ENCODE results near the gene FLCN. TPM values are rescaled to one million over a fixed set of nuclear protein-coding genes. Genes with fewer than 3 reads are reported as not detected.

Gene FLCN
- total and polyA plus RNA-seq, 4 donors: 31.4 to 118 (median 80.1) TPM

DNA sequence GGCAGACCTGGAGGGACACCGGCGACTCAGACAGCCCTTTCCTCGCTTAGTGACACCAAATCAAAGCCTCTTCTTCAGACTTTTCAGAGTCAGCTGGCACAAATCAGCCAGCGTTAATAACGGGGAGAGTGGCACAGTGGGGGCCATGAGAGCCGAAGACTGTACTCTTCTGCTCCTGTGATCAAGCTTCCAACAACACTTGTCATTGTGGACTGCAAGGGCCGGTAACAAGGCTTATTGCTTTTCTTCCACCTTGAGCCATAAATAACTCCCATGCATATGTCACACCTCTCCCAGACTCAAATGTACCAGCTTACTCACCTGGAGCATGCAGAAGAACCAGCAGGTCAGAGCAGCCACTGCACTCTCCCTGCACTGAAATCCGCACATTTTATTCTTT is 12.8 kb downstream of the FLCN start:
- Histone ChIP-seq H3K27ac (ENCODE audit: low read depth in 1 of 2, low read length in 1 of 2) (no peak overlapping the region), H3K9ac (ENCODE audit: insufficient read depth in 1 of 2, low read length in 2 of 2) (no peak overlapping the region), H3K36me3 (ENCODE audit: control insufficient read depth in 4 of 4, insufficient read depth in 4 of 4, low read length in 4 of 4) (peaks cover 37 to 88% (median 49%) of the 10 kb centered on the region in 4 donors)

DNA sequence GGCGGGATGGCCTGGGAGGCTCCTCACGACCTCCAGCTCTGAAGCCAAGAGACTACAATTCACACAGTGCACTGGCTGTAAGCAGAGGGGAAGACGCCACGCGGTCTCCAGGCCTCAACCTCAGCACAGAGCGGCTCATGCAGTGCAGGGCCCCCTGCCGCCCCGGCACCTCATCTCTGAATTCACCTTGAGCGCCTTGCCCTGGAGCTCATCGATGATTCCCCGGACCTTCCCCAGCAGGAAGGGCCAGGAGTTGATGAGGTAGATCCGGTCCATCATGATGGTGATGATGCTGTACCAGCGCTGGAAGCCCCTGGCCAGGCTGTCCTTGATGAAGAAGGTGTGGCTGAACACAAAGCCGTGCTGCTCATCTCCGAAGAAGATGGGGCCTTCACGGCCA is 13.2 kb downstream of the FLCN start:
- ATAC-seq (ENCODE audit: insufficient read depth, low FRiP score) (no peak), DNase-seq (no peak)
- TF ChIP-seq, protein P1, sequence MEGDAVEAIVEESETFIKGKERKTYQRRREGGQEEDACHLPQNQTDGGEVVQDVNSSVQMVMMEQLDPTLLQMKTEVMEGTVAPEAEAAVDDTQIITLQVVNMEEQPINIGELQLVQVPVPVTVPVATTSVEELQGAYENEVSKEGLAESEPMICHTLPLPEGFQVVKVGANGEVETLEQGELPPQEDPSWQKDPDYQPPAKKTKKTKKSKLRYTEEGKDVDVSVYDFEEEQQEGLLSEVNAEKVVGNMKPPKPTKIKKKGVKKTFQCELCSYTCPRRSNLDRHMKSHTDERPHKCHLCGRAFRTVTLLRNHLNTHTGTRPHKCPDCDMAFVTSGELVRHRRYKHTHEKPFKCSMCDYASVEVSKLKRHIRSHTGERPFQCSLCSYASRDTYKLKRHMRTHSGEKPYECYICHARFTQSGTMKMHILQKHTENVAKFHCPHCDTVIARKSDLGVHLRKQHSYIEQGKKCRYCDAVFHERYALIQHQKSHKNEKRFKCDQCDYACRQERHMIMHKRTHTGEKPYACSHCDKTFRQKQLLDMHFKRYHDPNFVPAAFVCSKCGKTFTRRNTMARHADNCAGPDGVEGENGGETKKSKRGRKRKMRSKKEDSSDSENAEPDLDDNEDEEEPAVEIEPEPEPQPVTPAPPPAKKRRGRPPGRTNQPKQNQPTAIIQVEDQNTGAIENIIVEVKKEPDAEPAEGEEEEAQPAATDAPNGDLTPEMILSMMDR (IDR thresholded peaks at IDR 0.05; ENCODE audit: control extremely low read depth, extremely low read depth): no peak
- Histone ChIP-seq H3K4me3 (no peak overlapping the region), H3K9me3 (ENCODE audit: control insufficient read depth in 4 of 4, insufficient read depth in 3 of 4, low read length in 3 of 4) (no peaks in the 10 kb centered on the region), H3K36me3 (ENCODE audit: control insufficient read depth in 4 of 4, insufficient read depth in 4 of 4, low read length in 4 of 4) (peaks cover 37 to 88% (median 51%) of the 10 kb centered on the region in 4 donors), H3K9ac (ENCODE audit: insufficient read depth in 1 of 2, low read length in 2 of 2) (no peak overlapping the region), H3K27ac (ENCODE audit: low read depth in 1 of 2, low read length in 1 of 2) (no peak overlapping the region), H3K27me3 (ENCODE audit: control insufficient read depth in 3 of 3, insufficient read depth in 3 of 3, low read length in 2 of 3) (no peaks in the 10 kb centered on the region), H3K4me1 (ENCODE audit: control insufficient read depth in 5 of 5, insufficient read depth in 5 of 5, low read length in 5 of 5) (no peaks in the 10 kb centered on the region)
- 96 to 97% methylated on average over 16 of the region's 16 CpGs for WGBS, 2 donors

More for the DNA sequence above, 12.8 kb downstream of the FLCN start:
- Histone ChIP-seq H3K4me3 (no peak overlapping the region), H3K4me1 (ENCODE audit: control insufficient read depth in 5 of 5, insufficient read depth in 5 of 5, low read length in 5 of 5) (no peaks in the 10 kb centered on the region), H3K9me3 (ENCODE audit: control insufficient read depth in 4 of 4, insufficient read depth in 3 of 4, low read length in 3 of 4) (no peaks in the 10 kb centered on the region), H3K27me3 (ENCODE audit: control insufficient read depth in 3 of 3, insufficient read depth in 3 of 3, low read length in 2 of 3) (no peaks in the 10 kb centered on the region)
- DNase-seq: no peak
- TF ChIP-seq, protein P1 (IDR thresholded peaks at IDR 0.05; ENCODE audit: control extremely low read depth, extremely low read depth): no peak
- no peak for ATAC-seq (ENCODE audit: insufficient read depth, low FRiP score)
- WGBS, 2 donors: 90 to 92% methylated on average over 8 of the region's 8 CpGs

DNA sequence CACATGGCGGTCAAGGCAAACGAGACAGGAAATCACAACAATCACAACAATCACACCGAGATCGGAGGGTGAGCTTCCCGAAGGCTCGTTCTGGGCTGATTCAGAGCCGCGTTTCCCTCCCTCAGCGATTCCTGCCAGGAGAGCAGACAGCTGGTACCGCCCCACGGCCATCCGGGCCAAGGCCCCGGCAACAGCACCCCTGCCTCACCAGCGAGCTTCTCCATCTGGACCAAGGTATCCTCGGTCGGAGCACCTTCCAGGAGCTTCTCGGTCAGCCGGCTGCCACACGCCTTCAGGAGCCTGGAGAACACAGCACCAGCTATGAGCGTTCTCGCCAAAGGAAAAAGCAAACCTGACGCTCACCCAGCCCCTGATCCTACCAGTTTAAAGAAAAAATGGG is 15.6 kb downstream of the FLCN start:
- WGBS, 2 donors: 93 to 96% methylated on average over 18 to 22 of the region's 22 CpGs
- H3K9ac ChIP-seq (ENCODE audit: insufficient read depth in 1 of 2, low read length in 2 of 2): no peak overlapping the region

More for the DNA sequence above, 15.6 kb downstream of the FLCN start:
- ATAC-seq (ENCODE audit: insufficient read depth, low FRiP score) (no peak), DNase-seq (no peak)
- H3K27ac ChIP-seq (ENCODE audit: low read depth in 1 of 2, low read length in 1 of 2): no peak overlapping the region
- H3K4me3 ChIP-seq: no peak overlapping the region
- no peaks in the 10 kb centered on the region for H3K9me3 ChIP-seq (ENCODE audit: control insufficient read depth in 4 of 4, insufficient read depth in 3 of 4, low read length in 3 of 4)
- H3K4me1 ChIP-seq (ENCODE audit: control insufficient read depth in 5 of 5, insufficient read depth in 5 of 5, low read length in 5 of 5): no peaks in the 10 kb centered on the region
- no peaks in the 10 kb centered on the region for H3K27me3 ChIP-seq (ENCODE audit: control insufficient read depth in 3 of 3, insufficient read depth in 3 of 3, low read length in 2 of 3)
- TF ChIP-seq, protein P1 (IDR thresholded peaks at IDR 0.05; ENCODE audit: control extremely low read depth, extremely low read depth): no peak
- peaks cover 42 to 85% (median 55%) of the 10 kb centered on the region in 4 donors for H3K36me3 ChIP-seq (ENCODE audit: control insufficient read depth in 4 of 4, insufficient read depth in 4 of 4, low read length in 4 of 4)

All from lung (tissue), 12 donors.